Measurements from ENCODE around the gene RRP7A.

DNA sequence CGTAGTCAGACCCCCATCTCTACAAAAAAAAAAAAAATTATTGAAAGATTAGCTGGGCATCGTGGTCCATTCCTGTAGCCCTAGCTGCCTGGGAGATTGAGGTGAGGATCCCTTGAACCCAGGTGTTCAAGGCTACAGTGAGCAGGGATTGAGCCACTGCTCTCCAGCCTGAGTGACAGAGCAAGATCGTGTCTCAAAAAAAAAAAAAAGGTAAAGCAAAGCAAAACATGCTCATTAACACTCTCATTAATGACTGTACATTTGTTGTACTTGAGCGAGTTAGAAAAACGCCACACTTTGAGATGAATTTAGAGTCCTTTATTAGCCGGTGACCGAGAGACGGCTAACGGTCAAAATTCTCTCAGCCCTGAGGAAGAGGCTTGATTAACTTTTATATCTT, 28.0 kb upstream of the RRP7A start:
- TF ChIP-seq, protein P1, sequence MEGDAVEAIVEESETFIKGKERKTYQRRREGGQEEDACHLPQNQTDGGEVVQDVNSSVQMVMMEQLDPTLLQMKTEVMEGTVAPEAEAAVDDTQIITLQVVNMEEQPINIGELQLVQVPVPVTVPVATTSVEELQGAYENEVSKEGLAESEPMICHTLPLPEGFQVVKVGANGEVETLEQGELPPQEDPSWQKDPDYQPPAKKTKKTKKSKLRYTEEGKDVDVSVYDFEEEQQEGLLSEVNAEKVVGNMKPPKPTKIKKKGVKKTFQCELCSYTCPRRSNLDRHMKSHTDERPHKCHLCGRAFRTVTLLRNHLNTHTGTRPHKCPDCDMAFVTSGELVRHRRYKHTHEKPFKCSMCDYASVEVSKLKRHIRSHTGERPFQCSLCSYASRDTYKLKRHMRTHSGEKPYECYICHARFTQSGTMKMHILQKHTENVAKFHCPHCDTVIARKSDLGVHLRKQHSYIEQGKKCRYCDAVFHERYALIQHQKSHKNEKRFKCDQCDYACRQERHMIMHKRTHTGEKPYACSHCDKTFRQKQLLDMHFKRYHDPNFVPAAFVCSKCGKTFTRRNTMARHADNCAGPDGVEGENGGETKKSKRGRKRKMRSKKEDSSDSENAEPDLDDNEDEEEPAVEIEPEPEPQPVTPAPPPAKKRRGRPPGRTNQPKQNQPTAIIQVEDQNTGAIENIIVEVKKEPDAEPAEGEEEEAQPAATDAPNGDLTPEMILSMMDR (IDR thresholded peaks at IDR 0.05): no peak
- TF ChIP-seq POLR2A (IDR thresholded peaks at IDR 0.05): no peak
